GM23338 (cell line): Measurements from ENCODE around the gene UBAC1. TPM values are rescaled to one million over a fixed set of nuclear protein-coding genes. Genes with fewer than 3 reads are reported as not detected.

Experiments used
- ATAC-seq: fragments of 200-7000 bp; cut with Tn5 transposase; 3 replicates; pipeline ENCODE4 v1.9.1; 2020
- DNase-seq: peaks from one replicate; pipeline ENCODE4 v3.0.0-alpha.2; 2015; ENCODE audit warnings: low spot score
- H2AFZ ChIP-seq: fragments of 200-600 bp; sonication (generic); 2 replicates; pipeline ENCODE4 v1.8.0; 2016; ENCODE audit warnings: antibody characterized with exemption, mild to moderate bottlenecking, moderate library complexity
- H3F3A ChIP-seq: fragments of 200-600 bp; sonication (generic); replicated peaks from 2 replicates; pipeline ENCODE4 v1.8.0; 2017; ENCODE audit warnings: antibody characterized with exemption, mixed run types, low read depth
- H3K27ac ChIP-seq: fragments of 200-600 bp; sonication (generic); 2 replicates; pipeline ENCODE4 v1.6.1; 2016; ENCODE audit warnings: low read depth
- H3K27me3 ChIP-seq: fragments of 200-600 bp; sonication (generic); 2 replicates; pipeline ENCODE4 v1.8.0; 2016; ENCODE audit warnings: mild to moderate bottlenecking, mixed run types, moderate library complexity; ENCODE audit not compliant: insufficient read depth
- H3K36me3 ChIP-seq: fragments of 200-600 bp; sonication (generic); 2 replicates; pipeline ENCODE4 v1.8.0; 2016; ENCODE audit warnings: mild to moderate bottlenecking; ENCODE audit not compliant: insufficient read depth
- H3K4me1 ChIP-seq: fragments of 200-600 bp; sonication (generic); 2 replicates; pipeline ENCODE4 v1.8.0; 2016; ENCODE audit warnings: mild to moderate bottlenecking, moderate library complexity; ENCODE audit not compliant: insufficient read depth
- H3K4me2 ChIP-seq: fragments of 200-600 bp; sonication (generic); 2 replicates; pipeline ENCODE4 v1.7.1; 2017; ENCODE audit warnings: mixed run types
- H3K4me3 ChIP-seq: fragments of 200-600 bp; sonication (generic); 2 replicates; pipeline ENCODE4 v1.6.1; 2016; ENCODE audit warnings: mixed run types
- H3K79me2 ChIP-seq: fragments of 200-600 bp; sonication (generic); replicated peaks from 2 replicates; pipeline ENCODE4 v1.8.0; 2017; ENCODE audit warnings: mild to moderate bottlenecking; ENCODE audit not compliant: insufficient read depth
- H3K9me2 ChIP-seq: fragments of 200-600 bp; sonication (generic); 2 replicates; pipeline ENCODE4 v1.8.0; 2017; ENCODE audit not compliant: insufficient read depth
- H4K20me1 ChIP-seq: fragments of 200-600 bp; sonication (generic); replicated peaks from 2 replicates; pipeline ENCODE4 v1.8.0; 2017; ENCODE audit warnings: mild to moderate bottlenecking; ENCODE audit not compliant: insufficient read depth
- H3K27ac Mint-ChIP-seq: 2 replicates; pipeline ENCODE4 v1.8.0; 2020; ENCODE audit warnings: inconsistent platforms, mild to moderate bottlenecking, moderate library complexity, mixed read lengths
- H3K27me3 Mint-ChIP-seq: 3 replicates; pipeline ENCODE4 v1.8.0; 2022; ENCODE audit warnings: low read depth, mild to moderate bottlenecking, moderate library complexity, mixed read lengths, inconsistent platforms; ENCODE audit not compliant: insufficient read depth, poor library complexity
- H3K36me3 Mint-ChIP-seq: 3 replicates; pipeline ENCODE4 v1.8.0; 2021; ENCODE audit warnings: low read depth, mild to moderate bottlenecking, inconsistent platforms, moderate library complexity, mixed read lengths
- H3K4me1 Mint-ChIP-seq: 3 replicates; pipeline ENCODE4 v1.8.0; 2020; ENCODE audit warnings: mild to moderate bottlenecking, inconsistent platforms, mixed read lengths
- H3K4me3 Mint-ChIP-seq: 3 replicates; pipeline ENCODE4 v1.8.0; 2021; ENCODE audit warnings: moderate library complexity, mild to moderate bottlenecking, inconsistent platforms, mixed read lengths
- H3K9me3 Mint-ChIP-seq: 3 replicates; pipeline ENCODE4 v1.8.0; 2020; ENCODE audit warnings: moderate library complexity, mild to moderate bottlenecking, inconsistent platforms, mixed read lengths
- EZH2 ChIP-seq: fragments of 200-600 bp; sonication (generic); IDR thresholded peaks from one replicate; pipeline ENCODE4 v1.8.0; 2017; ENCODE audit warnings: antibody characterized with exemption, mild to moderate bottlenecking, low read depth; ENCODE audit not compliant: unreplicated experiment
- NANOG ChIP-seq: IDR thresholded peaks from 2 replicates; pipeline ENCODE4 v1.6.1; 2016; ENCODE audit warnings: antibody characterized with exemption, borderline replicate concordance
- STAT1 ChIP-seq: IDR thresholded peaks from one replicate; pipeline ENCODE4 v1.6.1; 2016; ENCODE audit warnings: antibody characterized with exemption; ENCODE audit not compliant: unreplicated experiment
- ZNF114 ChIP-seq: fragments of 250-450 bp; sonication (Bioruptor Pico); IDR thresholded peaks from 2 replicates; pipeline ENCODE4 v1.5.0; 2020; ENCODE audit warnings: mild to moderate bottlenecking, moderate library complexity
- ZNF331 ChIP-seq: fragments of 250-450 bp; sonication (Bioruptor Pico); IDR thresholded peaks from 2 replicates; pipeline ENCODE4 v1.5.0; 2020; ENCODE audit warnings: low read depth, mild to moderate bottlenecking, moderate library complexity
- polyA plus RNA-seq: library from polyadenylated mRNA; unstranded; fragments of >200 nt; fragmentation: Nextera tagmentation; extraction: Ambion mirVana; gene quantifications from 2 replicates; pipeline ENCODE4 v1.2.1, GENCODE V29; 2016
- total RNA-seq: library from RNA; depleted of rRNA; stranded (reverse); fragments of >200 nt; shearing (Covaris generic); gene quantifications from 2 replicates; pipeline ENCODE4 v1.2.3, GENCODE V29; 2014
- TF ChIP-seq, protein P1 (sequence below), 2 experiments: fragments of 200-600 bp in 1 of 2; sonication (generic) in 1 of 2; conservative IDR thresholded peaks; 2 replicates each; pipeline versions ENCODE4 v1.5.1 to v1.6.1; 2016 to 2017; ENCODE audit warnings: antibody characterized with exemption in 2 of 2, low read depth in 2 of 2, mild to moderate bottlenecking in 2 of 2, moderate library complexity in 1 of 2
- TF ChIP-seq, protein P2 (sequence below): IDR thresholded peaks from one replicate; pipeline ENCODE4 v1.6.1; 2018; ENCODE audit warnings: antibody characterized with exemption; ENCODE audit not compliant: unreplicated experiment
- TF ChIP-seq, protein P3 (sequence below): fragments of 250-450 bp; sonication (Bioruptor Pico); IDR thresholded peaks from 2 replicates; pipeline ENCODE4 v1.5.0; 2020; ENCODE audit warnings: mild to moderate bottlenecking, moderate library complexity

The UBAC1 gene
- total and polyA plus RNA-seq, 2 experiments from 2014 or later: 63.2 to 86.6 TPM

DNA sequence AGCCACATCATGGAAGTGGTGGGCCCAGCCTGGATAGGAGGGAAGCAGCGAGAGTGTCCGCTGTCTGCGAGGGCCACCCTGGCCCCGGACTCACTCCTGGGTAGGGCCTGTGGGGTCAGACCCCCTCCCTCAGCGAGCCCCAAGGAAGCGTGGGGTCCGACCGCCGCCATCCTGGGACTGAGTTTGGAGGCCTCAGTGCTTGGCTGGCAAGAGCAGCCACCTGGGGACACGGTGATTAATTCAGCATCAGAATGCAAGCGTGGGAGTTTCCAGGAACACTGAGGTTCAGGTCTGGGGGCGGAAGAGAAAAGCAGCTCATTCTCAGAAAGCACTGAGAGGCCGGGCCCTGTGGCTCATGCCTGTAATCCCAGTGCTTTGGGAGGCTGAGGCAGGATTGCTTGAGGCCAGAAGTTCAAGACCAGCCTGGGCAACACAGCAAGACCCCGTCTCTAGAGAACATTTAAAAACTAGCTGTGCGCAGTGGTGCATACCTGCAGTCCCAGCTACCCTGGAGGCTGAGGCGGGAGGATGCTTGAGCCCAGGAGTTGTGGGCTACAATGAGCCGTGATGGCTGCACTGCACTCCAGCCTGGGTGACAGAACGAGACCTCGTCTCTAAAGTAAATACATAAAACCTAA lies 35.6 kb downstream of the UBAC1 start:
- Histone ChIP-seq H4K20me1 (no peaks in the 10 kb centered on the region), H2AFZ (no peak overlapping the region), H3K27ac (no peak overlapping the region), H3F3A (0 out of 2 replicates have a peak, but pooled peaks cover 2% of the 10 kb centered on the region), H3K4me3 (no peak overlapping the region), H3K79me2 (no peaks in the 10 kb centered on the region), H3K36me3 (no peaks in the 10 kb centered on the region), H3K4me2 (no peak overlapping the region), H3K27me3 (no peaks in the 10 kb centered on the region), H3K9me2 (no peaks in the 10 kb centered on the region), H3K4me1 (no peaks in the 10 kb centered on the region)
- DNase-seq (no peak), ATAC-seq (no peak)
- Mint-ChIP-seq H3K4me3 (no peak overlapping the region), H3K27me3 (peaks cover 21% of the 10 kb centered on the region), H3K27ac (no peak overlapping the region), H3K9me3 (no peaks in the 10 kb centered on the region), H3K36me3 (peaks cover 11% of the 10 kb centered on the region; the same call in 2 of the 3 replicates), H3K4me1 (peaks cover 5% of the 10 kb centered on the region; the same call in 1 of the 3 replicates)
- TF ChIP-seq EZH2 (no peak), STAT1 (no peak), NANOG (no peak), ZNF114 (CRISPR knock-in tag) (no peak)
- TF ChIP-seq, protein P1, sequence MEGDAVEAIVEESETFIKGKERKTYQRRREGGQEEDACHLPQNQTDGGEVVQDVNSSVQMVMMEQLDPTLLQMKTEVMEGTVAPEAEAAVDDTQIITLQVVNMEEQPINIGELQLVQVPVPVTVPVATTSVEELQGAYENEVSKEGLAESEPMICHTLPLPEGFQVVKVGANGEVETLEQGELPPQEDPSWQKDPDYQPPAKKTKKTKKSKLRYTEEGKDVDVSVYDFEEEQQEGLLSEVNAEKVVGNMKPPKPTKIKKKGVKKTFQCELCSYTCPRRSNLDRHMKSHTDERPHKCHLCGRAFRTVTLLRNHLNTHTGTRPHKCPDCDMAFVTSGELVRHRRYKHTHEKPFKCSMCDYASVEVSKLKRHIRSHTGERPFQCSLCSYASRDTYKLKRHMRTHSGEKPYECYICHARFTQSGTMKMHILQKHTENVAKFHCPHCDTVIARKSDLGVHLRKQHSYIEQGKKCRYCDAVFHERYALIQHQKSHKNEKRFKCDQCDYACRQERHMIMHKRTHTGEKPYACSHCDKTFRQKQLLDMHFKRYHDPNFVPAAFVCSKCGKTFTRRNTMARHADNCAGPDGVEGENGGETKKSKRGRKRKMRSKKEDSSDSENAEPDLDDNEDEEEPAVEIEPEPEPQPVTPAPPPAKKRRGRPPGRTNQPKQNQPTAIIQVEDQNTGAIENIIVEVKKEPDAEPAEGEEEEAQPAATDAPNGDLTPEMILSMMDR (conservative IDR thresholded peaks at IDR 0.05; ENCODE audit: low read depth in 2 of 2): no peak
- TF ChIP-seq, protein P2, sequence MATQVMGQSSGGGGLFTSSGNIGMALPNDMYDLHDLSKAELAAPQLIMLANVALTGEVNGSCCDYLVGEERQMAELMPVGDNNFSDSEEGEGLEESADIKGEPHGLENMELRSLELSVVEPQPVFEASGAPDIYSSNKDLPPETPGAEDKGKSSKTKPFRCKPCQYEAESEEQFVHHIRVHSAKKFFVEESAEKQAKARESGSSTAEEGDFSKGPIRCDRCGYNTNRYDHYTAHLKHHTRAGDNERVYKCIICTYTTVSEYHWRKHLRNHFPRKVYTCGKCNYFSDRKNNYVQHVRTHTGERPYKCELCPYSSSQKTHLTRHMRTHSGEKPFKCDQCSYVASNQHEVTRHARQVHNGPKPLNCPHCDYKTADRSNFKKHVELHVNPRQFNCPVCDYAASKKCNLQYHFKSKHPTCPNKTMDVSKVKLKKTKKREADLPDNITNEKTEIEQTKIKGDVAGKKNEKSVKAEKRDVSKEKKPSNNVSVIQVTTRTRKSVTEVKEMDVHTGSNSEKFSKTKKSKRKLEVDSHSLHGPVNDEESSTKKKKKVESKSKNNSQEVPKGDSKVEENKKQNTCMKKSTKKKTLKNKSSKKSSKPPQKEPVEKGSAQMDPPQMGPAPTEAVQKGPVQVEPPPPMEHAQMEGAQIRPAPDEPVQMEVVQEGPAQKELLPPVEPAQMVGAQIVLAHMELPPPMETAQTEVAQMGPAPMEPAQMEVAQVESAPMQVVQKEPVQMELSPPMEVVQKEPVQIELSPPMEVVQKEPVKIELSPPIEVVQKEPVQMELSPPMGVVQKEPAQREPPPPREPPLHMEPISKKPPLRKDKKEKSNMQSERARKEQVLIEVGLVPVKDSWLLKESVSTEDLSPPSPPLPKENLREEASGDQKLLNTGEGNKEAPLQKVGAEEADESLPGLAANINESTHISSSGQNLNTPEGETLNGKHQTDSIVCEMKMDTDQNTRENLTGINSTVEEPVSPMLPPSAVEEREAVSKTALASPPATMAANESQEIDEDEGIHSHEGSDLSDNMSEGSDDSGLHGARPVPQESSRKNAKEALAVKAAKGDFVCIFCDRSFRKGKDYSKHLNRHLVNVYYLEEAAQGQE: no peak

DNA sequence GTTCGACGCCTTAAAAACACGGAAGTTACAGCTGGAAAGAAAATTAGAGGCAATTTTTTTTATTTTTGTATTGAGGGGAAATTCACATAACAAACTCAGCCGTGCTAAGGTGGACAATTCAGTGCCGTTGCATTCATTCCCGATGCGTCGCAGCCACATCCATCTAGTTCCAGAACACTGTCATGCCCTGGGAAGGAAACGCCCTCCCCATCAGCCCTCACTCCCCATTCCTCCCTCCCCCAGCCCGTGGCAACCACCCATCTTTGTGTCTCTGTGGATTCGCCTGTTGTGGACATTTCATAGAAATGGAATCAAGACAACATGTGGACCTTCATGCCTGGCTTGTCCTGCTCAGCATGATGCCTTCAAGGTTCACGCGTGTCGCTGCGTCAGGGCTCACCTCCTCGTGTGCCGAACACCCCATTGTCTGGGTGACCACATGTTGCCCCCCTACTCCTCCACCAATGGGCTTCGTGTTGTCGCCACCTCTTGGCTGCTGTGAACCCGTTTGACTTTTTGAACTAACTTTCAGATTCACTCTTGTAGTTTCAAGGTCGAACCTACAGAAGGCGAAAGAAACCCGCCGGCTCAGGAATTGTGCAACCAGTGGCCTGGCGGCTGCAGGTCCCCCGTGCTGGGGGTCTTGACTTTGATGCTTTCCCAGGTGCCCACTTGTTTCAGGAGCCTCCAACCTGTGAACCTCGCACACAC lies 36.4 kb downstream of the UBAC1 start:
- Histone ChIP-seq H3K36me3 (no peaks in the 10 kb centered on the region), H3K27me3 (no peaks in the 10 kb centered on the region), H4K20me1 (no peaks in the 10 kb centered on the region), H2AFZ (no peak overlapping the region), H3F3A (0 out of 2 replicates have a peak, but pooled peaks cover 2% of the 10 kb centered on the region), H3K4me2 (no peak overlapping the region), H3K4me1 (no peaks in the 10 kb centered on the region), H3K9me2 (no peaks in the 10 kb centered on the region), H3K4me3 (no peak overlapping the region), H3K79me2 (no peaks in the 10 kb centered on the region), H3K27ac (no peak overlapping the region)
- Mint-ChIP-seq H3K27ac (no peak overlapping the region), H3K27me3 (peaks cover 18% of the 10 kb centered on the region), H3K36me3 (peaks cover 13% of the 10 kb centered on the region; the same call in 2 of the 3 replicates), H3K4me1 (peaks cover 5% of the 10 kb centered on the region; the same call in 1 of the 3 replicates), H3K9me3 (peaks cover 4% of the 10 kb centered on the region; the same call in 1 of the 3 replicates), H3K4me3 (no peak overlapping the region; the same call in 2 of the 3 replicates)
- peak; percentile 72 for DNase-seq
- ATAC-seq: peak; percentile 31
- TF ChIP-seq, protein P3, sequence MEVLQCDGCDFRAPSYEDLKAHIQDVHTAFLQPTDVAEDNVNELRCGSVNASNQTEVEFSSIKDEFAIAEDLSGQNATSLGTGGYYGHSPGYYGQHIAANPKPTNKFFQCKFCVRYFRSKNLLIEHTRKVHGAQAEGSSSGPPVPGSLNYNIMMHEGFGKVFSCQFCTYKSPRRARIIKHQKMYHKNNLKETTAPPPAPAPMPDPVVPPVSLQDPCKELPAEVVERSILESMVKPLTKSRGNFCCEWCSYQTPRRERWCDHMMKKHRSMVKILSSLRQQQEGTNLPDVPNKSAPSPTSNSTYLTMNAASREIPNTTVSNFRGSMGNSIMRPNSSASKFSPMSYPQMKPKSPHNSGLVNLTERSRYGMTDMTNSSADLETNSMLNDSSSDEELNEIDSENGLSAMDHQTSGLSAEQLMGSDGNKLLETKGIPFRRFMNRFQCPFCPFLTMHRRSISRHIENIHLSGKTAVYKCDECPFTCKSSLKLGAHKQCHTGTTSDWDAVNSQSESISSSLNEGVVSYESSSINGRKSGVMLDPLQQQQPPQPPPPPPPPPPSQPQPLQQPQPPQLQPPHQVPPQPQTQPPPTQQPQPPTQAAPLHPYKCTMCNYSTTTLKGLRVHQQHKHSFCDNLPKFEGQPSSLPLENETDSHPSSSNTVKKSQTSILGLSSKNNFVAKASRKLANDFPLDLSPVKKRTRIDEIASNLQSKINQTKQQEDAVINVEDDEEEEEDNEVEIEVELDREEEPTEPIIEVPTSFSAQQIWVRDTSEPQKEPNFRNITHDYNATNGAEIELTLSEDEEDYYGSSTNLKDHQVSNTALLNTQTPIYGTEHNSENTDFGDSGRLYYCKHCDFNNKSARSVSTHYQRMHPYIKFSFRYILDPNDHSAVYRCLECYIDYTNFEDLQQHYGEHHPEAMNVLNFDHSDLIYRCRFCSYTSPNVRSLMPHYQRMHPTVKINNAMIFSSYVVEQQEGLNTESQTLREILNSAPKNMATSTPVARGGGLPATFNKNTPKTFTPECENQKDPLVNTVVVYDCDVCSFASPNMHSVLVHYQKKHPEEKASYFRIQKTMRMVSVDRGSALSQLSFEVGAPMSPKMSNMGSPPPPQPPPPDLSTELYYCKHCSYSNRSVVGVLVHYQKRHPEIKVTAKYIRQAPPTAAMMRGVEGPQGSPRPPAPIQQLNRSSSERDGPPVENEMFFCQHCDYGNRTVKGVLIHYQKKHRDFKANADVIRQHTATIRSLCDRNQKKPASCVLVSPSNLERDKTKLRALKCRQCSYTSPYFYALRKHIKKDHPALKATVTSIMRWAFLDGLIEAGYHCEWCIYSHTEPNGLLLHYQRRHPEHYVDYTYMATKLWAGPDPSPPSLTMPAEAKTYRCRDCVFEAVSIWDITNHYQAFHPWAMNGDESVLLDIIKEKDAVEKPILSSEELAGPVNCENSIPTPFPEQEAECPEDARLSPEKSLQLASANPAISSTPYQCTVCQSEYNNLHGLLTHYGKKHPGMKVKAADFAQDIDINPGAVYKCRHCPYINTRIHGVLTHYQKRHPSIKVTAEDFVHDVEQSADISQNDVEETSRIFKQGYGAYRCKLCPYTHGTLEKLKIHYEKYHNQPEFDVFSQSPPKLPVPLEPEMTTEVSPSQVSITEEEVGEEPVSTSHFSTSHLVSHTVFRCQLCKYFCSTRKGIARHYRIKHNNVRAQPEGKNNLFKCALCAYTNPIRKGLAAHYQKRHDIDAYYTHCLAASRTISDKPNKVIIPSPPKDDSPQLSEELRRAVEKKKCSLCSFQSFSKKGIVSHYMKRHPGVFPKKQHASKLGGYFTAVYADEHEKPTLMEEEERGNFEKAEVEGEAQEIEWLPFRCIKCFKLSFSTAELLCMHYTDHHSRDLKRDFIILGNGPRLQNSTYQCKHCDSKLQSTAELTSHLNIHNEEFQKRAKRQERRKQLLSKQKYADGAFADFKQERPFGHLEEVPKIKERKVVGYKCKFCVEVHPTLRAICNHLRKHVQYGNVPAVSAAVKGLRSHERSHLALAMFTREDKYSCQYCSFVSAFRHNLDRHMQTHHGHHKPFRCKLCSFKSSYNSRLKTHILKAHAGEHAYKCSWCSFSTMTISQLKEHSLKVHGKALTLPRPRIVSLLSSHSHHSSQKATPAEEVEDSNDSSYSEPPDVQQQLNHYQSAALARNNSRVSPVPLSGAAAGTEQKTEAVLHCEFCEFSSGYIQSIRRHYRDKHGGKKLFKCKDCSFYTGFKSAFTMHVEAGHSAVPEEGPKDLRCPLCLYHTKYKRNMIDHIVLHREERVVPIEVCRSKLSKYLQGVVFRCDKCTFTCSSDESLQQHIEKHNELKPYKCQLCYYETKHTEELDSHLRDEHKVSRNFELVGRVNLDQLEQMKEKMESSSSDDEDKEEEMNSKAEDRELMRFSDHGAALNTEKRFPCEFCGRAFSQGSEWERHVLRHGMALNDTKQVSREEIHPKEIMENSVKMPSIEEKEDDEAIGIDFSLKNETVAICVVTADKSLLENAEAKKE (CRISPR knock-in tag): no peak
- TF ChIP-seq ZNF331 (CRISPR knock-in tag): no peak
